Mesothelial cell of epicardium (in vitro differentiated cells): ENCODE measurements around the gene NLGN1. TPM values are rescaled to one million over a fixed set of nuclear protein-coding genes. Genes with fewer than 3 reads are reported as not detected.

Experiments used
- DNase-seq, 2 experiments: peaks; one replicate each; pipeline ENCODE4 v3.0.0; 2021; ENCODE audit warnings: low spot score in 2 of 2; ENCODE audit not compliant: unreplicated experiment in 2 of 2
- H3K27ac Mint-ChIP-seq: 2 replicates; pipeline ENCODE4 v1.8.0; 2021; ENCODE audit warnings: mixed read lengths
- H3K27me3 Mint-ChIP-seq: 2 replicates; pipeline ENCODE4 v1.8.0; 2021; ENCODE audit warnings: low read depth, mixed read lengths
- H3K36me3 Mint-ChIP-seq: 2 replicates; pipeline ENCODE4 v1.8.0; 2021; ENCODE audit warnings: mixed read lengths
- H3K4me1 Mint-ChIP-seq: 2 replicates; pipeline ENCODE4 v1.8.0; 2021; ENCODE audit warnings: mixed read lengths
- H3K4me3 Mint-ChIP-seq: 2 replicates; pipeline ENCODE4 v1.8.0; 2021; ENCODE audit warnings: mild to moderate bottlenecking, moderate library complexity, mixed read lengths
- H3K9me3 Mint-ChIP-seq: 2 replicates; pipeline ENCODE4 v1.8.0; 2021; ENCODE audit warnings: mixed read lengths
- total RNA-seq: library from RNA; stranded (reverse); gene quantifications from 3 replicates; pipeline ENCODE4 v1.2.1, GENCODE V29; 2021
- TF ChIP-seq, protein P1 (sequence below): fragments of 200-600 bp; sonication (generic); IDR thresholded peaks from one replicate; pipeline ENCODE4 v1.5.0; 2021; ENCODE audit warnings: antibody characterized with exemption; ENCODE audit not compliant: unreplicated experiment

The NLGN1 gene
- total RNA-seq, 1 donor from 2014 or later, result 4.2 TPM

DNA sequence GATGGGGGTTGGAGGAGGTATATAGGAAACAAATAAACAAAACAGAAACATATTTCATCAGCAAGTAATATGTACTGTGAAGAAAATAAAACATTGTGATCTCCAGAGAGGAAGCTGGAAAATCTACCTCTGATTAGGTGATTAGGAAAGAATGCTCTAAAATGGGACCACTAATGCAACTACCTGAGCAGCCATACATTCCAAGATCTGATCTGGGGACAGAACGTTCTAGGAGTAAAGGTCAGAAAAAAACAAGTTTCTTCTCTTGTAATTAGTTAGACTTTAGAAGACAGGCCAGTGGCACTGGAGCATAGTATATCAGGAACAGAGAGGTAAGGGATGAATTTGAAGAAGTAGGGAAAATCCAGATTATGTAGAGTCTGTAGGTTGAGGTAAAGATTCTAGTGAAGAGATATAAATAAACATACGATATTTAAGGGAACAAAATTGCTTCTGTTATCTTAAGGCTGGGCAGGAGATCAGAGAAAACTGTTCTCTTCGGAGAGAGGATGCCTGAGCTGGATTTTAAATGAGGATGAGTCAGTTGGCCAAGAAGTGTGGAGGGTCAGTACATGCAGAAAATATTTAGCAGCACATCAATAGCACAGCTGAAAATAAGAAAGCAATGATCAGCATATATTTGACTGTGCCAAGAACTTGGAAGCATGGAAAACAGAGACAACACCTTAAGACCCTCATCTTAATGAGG, 429.5 kb downstream of the NLGN1 start:
- no peak overlapping the region for H3K27ac Mint-ChIP-seq
- no peaks in the 10 kb centered on the region for H3K27me3 Mint-ChIP-seq
- no peak overlapping the region for H3K4me3 Mint-ChIP-seq
- H3K4me1 Mint-ChIP-seq, result peaks cover 7% of the 10 kb centered on the region
- H3K36me3 Mint-ChIP-seq, result no peaks in the 10 kb centered on the region
- TF ChIP-seq, protein P1, sequence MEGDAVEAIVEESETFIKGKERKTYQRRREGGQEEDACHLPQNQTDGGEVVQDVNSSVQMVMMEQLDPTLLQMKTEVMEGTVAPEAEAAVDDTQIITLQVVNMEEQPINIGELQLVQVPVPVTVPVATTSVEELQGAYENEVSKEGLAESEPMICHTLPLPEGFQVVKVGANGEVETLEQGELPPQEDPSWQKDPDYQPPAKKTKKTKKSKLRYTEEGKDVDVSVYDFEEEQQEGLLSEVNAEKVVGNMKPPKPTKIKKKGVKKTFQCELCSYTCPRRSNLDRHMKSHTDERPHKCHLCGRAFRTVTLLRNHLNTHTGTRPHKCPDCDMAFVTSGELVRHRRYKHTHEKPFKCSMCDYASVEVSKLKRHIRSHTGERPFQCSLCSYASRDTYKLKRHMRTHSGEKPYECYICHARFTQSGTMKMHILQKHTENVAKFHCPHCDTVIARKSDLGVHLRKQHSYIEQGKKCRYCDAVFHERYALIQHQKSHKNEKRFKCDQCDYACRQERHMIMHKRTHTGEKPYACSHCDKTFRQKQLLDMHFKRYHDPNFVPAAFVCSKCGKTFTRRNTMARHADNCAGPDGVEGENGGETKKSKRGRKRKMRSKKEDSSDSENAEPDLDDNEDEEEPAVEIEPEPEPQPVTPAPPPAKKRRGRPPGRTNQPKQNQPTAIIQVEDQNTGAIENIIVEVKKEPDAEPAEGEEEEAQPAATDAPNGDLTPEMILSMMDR, result no peak
- DNase-seq, result no peak
- H3K9me3 Mint-ChIP-seq, result peaks cover 4% of the 10 kb centered on the region

DNA sequence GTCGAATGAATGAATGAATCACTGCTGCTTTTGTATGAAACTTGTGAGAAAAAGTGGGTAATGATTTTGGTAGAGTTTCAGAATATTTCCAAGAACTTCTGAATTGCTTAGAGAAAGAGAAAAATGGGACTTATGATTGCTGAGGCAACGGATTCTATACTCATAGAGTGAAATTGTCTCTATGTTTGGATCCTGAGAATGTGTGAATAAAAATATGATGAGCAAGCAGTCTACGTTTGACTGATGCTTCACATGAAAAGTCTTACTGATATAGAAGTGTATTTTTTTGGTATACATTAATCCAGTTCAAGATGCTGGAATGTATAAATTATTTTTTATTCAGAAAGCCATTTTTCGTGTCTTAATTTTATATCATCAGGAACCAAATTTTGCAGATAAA, 441.1 kb downstream of the NLGN1 start:
- DNase-seq, result no peak
- Mint-ChIP-seq H3K4me3 (no peak overlapping the region), H3K27me3 (no peaks in the 10 kb centered on the region), H3K27ac (no peak overlapping the region), H3K9me3 (peaks cover 5% of the 10 kb centered on the region), H3K36me3 (peaks cover 2% of the 10 kb centered on the region), H3K4me1 (peaks cover 3% of the 10 kb centered on the region)
- TF ChIP-seq, protein P1, result no peak

DNA sequence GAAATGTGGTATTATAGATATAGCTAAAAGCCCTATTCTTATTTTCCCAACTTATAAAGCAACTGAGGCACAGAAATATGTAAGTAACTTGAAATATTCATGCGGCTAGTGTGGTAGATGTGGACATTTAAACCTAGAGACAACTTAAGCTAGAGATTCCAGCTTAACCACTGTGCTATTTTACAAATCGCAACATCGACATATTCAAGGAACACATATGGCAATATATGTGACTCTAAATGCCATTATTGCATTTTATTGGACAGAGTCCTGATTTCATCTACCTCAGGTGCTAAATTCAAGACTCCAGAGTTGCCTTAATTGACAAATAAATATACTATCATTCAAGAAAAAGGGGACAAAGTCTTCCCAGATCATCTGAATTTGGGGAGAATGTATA, 442.3 kb downstream of the NLGN1 start:
- H3K27me3 Mint-ChIP-seq, result no peaks in the 10 kb centered on the region
- peaks cover 2% of the 10 kb centered on the region for H3K36me3 Mint-ChIP-seq
- TF ChIP-seq, protein P1, result no peak
- peaks cover 5% of the 10 kb centered on the region for H3K9me3 Mint-ChIP-seq
- DNase-seq, result no peak
- peaks cover 3% of the 10 kb centered on the region for H3K4me1 Mint-ChIP-seq
- H3K27ac Mint-ChIP-seq, result no peak overlapping the region
- no peak overlapping the region for H3K4me3 Mint-ChIP-seq

DNA sequence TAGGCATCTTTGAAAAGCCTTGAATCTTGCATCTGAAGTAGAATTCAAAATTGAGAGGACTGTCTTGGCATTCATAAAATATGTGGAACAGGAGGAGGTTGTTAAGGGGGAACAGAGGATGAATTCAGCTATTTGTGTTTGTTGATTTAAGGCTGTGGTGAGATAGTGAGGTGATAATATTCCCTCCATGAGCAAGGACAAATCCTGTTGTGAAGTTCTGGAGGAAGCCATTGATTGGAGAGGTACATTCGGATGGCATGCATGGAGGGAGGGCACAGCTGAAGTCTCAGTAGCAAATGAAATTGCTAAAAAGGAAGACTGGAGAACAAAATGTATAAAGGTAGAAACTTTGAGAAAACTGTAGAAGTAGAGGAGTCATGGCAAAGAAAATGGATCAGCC, 443.8 kb downstream of the NLGN1 start:
- peaks cover 5% of the 10 kb centered on the region for H3K9me3 Mint-ChIP-seq
- no peak overlapping the region for H3K27ac Mint-ChIP-seq
- H3K27me3 Mint-ChIP-seq, result no peaks in the 10 kb centered on the region
- H3K4me3 Mint-ChIP-seq, result no peak overlapping the region
- DNase-seq, result no peak
- H3K36me3 Mint-ChIP-seq, result peaks cover 2% of the 10 kb centered on the region
- peaks cover 3% of the 10 kb centered on the region for H3K4me1 Mint-ChIP-seq
- TF ChIP-seq, protein P1, result no peak

DNA sequence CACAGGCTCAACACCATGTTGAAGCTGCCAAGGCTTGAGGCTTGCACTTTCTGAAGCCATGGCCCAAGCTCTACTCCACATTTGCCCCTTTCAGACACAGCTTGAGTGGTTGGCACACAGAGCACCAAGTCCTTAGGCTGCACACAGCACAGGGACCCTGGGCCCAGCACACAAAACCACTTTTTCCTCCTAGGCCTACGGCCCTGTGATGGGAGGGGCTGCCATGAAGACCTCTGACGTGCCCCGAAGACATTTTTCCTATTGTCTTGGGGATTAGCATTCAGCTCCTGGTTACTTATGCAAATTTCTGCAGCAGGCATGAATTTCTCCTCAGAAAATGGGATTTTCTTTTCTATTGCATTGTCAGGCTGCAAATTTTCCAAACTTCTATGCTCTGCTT, 445.5 kb downstream of the NLGN1 start:
- peaks cover 5% of the 10 kb centered on the region for H3K9me3 Mint-ChIP-seq
- H3K4me3 Mint-ChIP-seq, result no peak overlapping the region
- no peaks in the 10 kb centered on the region for H3K27me3 Mint-ChIP-seq
- H3K36me3 Mint-ChIP-seq, result peaks cover 2% of the 10 kb centered on the region
- DNase-seq, result no peak
- no peak overlapping the region for H3K27ac Mint-ChIP-seq
- H3K4me1 Mint-ChIP-seq, result peaks cover 3% of the 10 kb centered on the region
- TF ChIP-seq, protein P1, result no peak

DNA sequence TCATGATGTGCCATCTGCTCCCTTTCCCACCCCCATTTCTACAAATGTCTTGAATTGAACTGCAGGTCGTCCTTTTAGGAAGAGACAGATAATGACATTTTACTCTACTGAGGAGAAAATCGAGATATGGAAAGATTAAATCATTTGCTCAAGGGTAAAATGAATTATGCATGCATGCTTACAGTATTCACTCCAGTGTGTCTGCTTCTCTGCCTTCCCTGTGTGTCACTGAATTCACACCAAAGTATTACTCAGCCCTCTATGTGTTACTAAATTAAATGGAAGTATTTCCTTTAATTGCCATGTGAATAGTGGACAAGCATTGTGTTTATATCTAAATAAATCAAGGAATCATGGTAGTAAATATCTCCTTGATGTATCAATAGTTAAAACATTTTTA, 449.0 kb downstream of the NLGN1 start:
- H3K9me3 Mint-ChIP-seq, result peaks cover 5% of the 10 kb centered on the region
- H3K36me3 Mint-ChIP-seq, result peaks cover 2% of the 10 kb centered on the region
- TF ChIP-seq, protein P1, result no peak
- H3K27me3 Mint-ChIP-seq, result no peaks in the 10 kb centered on the region
- no peaks in the 10 kb centered on the region for H3K4me1 Mint-ChIP-seq
- no peak overlapping the region for H3K27ac Mint-ChIP-seq
- no peak for DNase-seq
- no peak overlapping the region for H3K4me3 Mint-ChIP-seq
